Esophagus squamous epithelium (tissue), 5 donors: ENCODE results near the gene INTS1. TPM values are rescaled to one million over a fixed set of nuclear protein-coding genes. Genes with fewer than 3 reads are reported as not detected.

Experiments used
- DNase-seq: peaks from one replicate; lab custom pipeline; 2025; lab: John Stamatoyannopoulos, UW
- H3K27ac ChIP-seq, 4 donors: fragments of 200-600 bp; sonication (generic); one replicate each; pipeline ENCODE4 v1.5.1; 2016 to 2019; ENCODE audit warnings: mild to moderate bottlenecking in 1 of 4
- H3K27me3 ChIP-seq, 4 donors: fragments of 200-600 bp; sonication (generic); 1 replicate in 3 of 4; 2 replicates in 1 of 4; pipeline versions ENCODE4 v1.5.1 to v1.6.0; 2017 to 2021; ENCODE audit warnings: antibody characterized with exemption in 1 of 4
- H3K36me3 ChIP-seq, 3 donors: fragments of 200-600 bp; sonication (generic); one replicate each; pipeline ENCODE4 v1.5.1; 2016 to 2019
- H3K4me1 ChIP-seq, 3 donors: fragments of 200-600 bp; sonication (generic); one replicate each; pipeline ENCODE4 v1.5.1; 2017 to 2019
- H3K4me3 ChIP-seq, 4 donors: fragments of 200-600 bp; sonication (generic); 1 replicate in 3 of 4; 2 replicates in 1 of 4; pipeline ENCODE4 v1.5.1; 2016 to 2019; ENCODE audit warnings: mild to moderate bottlenecking in 2 of 4, moderate library complexity in 1 of 4
- H3K9me3 ChIP-seq, 3 donors: fragments of 200-600 bp; sonication (generic); one replicate each; pipeline ENCODE4 v1.5.1; 2016 to 2019
- CTCF ChIP-seq, 6 experiments: fragments of 450-650 bp in 4 of 6; fragments of 200-600 bp in 2 of 6; sonication (generic) in 2 of 6; IDR thresholded peaks; one replicate each; pipeline ENCODE4 v1.5.1; 2016 to 2019; ENCODE audit warnings: antibody characterized with exemption in 6 of 6, mild to moderate bottlenecking in 4 of 6, moderate library complexity in 4 of 6
- POLR2A ChIP-seq, 4 donors: fragments of 450-650 bp; IDR thresholded peaks; one replicate each; pipeline ENCODE4 v1.6.1; 2017; ENCODE audit warnings: antibody characterized with exemption in 4 of 4, mild to moderate bottlenecking in 4 of 4, moderate library complexity in 3 of 4
- WGBS, 2 donors: methylation state at CpG; one replicate each; pipeline ENCODE4 v1.1.5; 2018; 5-methylcytosine and 5-hydroxymethylcytosine counted together
- intact Hi-C: fragments of 100-400 bp; cut with DNase I; formaldehyde crosslinking; loops from one replicate; pipeline ENCODE4 v1.15.0; 2022
- total RNA-seq, 4 donors: library from RNA; depleted of rRNA; stranded (reverse); fragments of >200 nt; gene quantifications; one replicate each; pipeline ENCODE4 v1.1.0, GENCODE V29; 2016
- donor health status: DM: yes; HTN: yes; CAD: no.

The INTS1 gene
- total RNA-seq, 4 donors from 2014 or later = 27.8 to 45.3 (median 36.6) TPM

GRCh38 chr7:1490837-1491236 lies 13.4 kb downstream of the INTS1 start:
- 86 to 94% methylated on average over 7 to 9 of the region's 19 CpGs for WGBS, 2 donors
- intact Hi-C loops = no loop called here

GRCh38 chr7:1489336-1489735 lies 14.9 kb downstream of the INTS1 start:
- Histone ChIP-seq H3K27me3 (no peaks in the 10 kb centered on the region), H3K9me3 (no peaks in the 10 kb centered on the region), H3K36me3 (peaks cover 37 to 100% (median 53%) of the 10 kb centered on the region in 3 donors), H3K4me1 (no peaks in the 10 kb centered on the region), H3K27ac (no peak overlapping the region), H3K4me3 (no peak overlapping the region)
- DNase-seq = no peak
- 50 to 100% methylated on average over 2 to 5 of the region's 18 CpGs for WGBS, 2 donors
- TF ChIP-seq POLR2A (IDR thresholded peaks at IDR 0.05) (no peak), CTCF (IDR thresholded peaks at IDR 0.05) (no peak)
- intact Hi-C loops = no loop called here

More at GRCh38 chr7:1490837-1491236, 13.4 kb downstream of the INTS1 start:
- TF ChIP-seq CTCF (IDR thresholded peaks at IDR 0.05) = no peak
- TF ChIP-seq POLR2A (IDR thresholded peaks at IDR 0.05) = no peak
- Histone ChIP-seq H3K36me3 (peaks cover 31 to 100% (median 49%) of the 10 kb centered on the region in 3 donors), H3K4me1 (no peaks in the 10 kb centered on the region), H3K9me3 (no peaks in the 10 kb centered on the region), H3K27ac (no peak overlapping the region), H3K27me3 (no peaks in the 10 kb centered on the region), H3K4me3 (no peak overlapping the region)
- DNase-seq = no peak

GRCh38 chr7:1488016-1488415 lies 16.2 kb downstream of the INTS1 start:
- intact Hi-C loops = no loop called here
- WGBS, 2 donors = 89 to 90% methylated on average over 5 to 8 of the region's 20 CpGs
- H3K27me3 ChIP-seq = no peaks in the 10 kb centered on the region
- no peaks in the 10 kb centered on the region for H3K4me1 ChIP-seq
- H3K9me3 ChIP-seq = no peaks in the 10 kb centered on the region
- TF ChIP-seq CTCF (IDR thresholded peaks at IDR 0.05) (no peak), POLR2A (IDR thresholded peaks at IDR 0.05) (no peak)
- no peak for DNase-seq
- H3K36me3 ChIP-seq = peaks cover 50 to 100% (median 63%) of the 10 kb centered on the region in 3 donors
- H3K27ac ChIP-seq = no peak overlapping the region
- no peak overlapping the region for H3K4me3 ChIP-seq

- intact Hi-C loops = no loop called here
- no peaks in the 10 kb centered on the region for H3K9me3 ChIP-seq
- H3K4me3 ChIP-seq = no peak overlapping the region
- no peak overlapping the region for H3K27ac ChIP-seq
- no peak for DNase-seq
- H3K36me3 ChIP-seq = peaks cover 54 to 100% (median 69%) of the 10 kb centered on the region in 3 donors
- 80% methylated on average over 9 of the region's 25 CpGs; no CpG with 5 or more reads in 1 of the 2 donors for WGBS, 2 donors
- H3K27me3 ChIP-seq = no peaks in the 10 kb centered on the region
- H3K4me1 ChIP-seq = no peaks in the 10 kb centered on the region
- TF ChIP-seq CTCF (IDR thresholded peaks at IDR 0.05) (no peak), POLR2A (IDR thresholded peaks at IDR 0.05) (no peak)
These were observed 16.7 kb downstream of the INTS1 start for GRCh38 chr7:1487466-1487865.

- no peaks in the 10 kb centered on the region for H3K9me3 ChIP-seq
- no peak overlapping the region for H3K4me3 ChIP-seq
- H3K27me3 ChIP-seq = no peaks in the 10 kb centered on the region
- WGBS, 2 donors = 92 to 97% methylated on average over 6 to 9 of the region's 23 CpGs
- no peak for DNase-seq
- H3K4me1 ChIP-seq = no peaks in the 10 kb centered on the region
- H3K27ac ChIP-seq = no peak overlapping the region
- TF ChIP-seq POLR2A (IDR thresholded peaks at IDR 0.05) = no peak
- no peak for TF ChIP-seq CTCF (IDR thresholded peaks at IDR 0.05)
- peaks cover 58 to 100% (median 69%) of the 10 kb centered on the region in 3 donors for H3K36me3 ChIP-seq
- intact Hi-C loops = no loop called here
These were observed 17.6 kb downstream of the INTS1 start for GRCh38 chr7:1486571-1486970.
